Left ventricle myocardium inferior (tissue), 1 donor: ENCODE data around the gene ALDH1L1. TPM values are rescaled to one million over a fixed set of nuclear protein-coding genes. Genes with fewer than 3 reads are reported as not detected.

Experiments
- DNase-seq: peaks from one replicate; pipeline ENCODE4 v3.0.0-alpha.2; 2020
- H3K27ac ChIP-seq: fragments of 200-600 bp; replicated peaks from 2 replicates; pipeline ENCODE4 v1.8.0; 2021
- H3K27me3 ChIP-seq: fragments of 200-600 bp; 2 replicates; pipeline ENCODE4 v1.8.0; 2021; ENCODE audit warnings: low read depth
- H3K36me3 ChIP-seq: fragments of 200-600 bp; 2 replicates; pipeline ENCODE4 v1.8.0; 2021
- H3K4me1 ChIP-seq: fragments of 200-600 bp; 2 replicates; pipeline ENCODE4 v1.8.0; 2021
- H3K4me3 ChIP-seq: fragments of 200-600 bp; 2 replicates; pipeline ENCODE4 v1.8.0; 2021; ENCODE audit warnings: mild to moderate bottlenecking, moderate library complexity
- H3K9me3 ChIP-seq: fragments of 200-600 bp; replicated peaks from 2 replicates; pipeline ENCODE4 v1.8.0; 2021
- intact Hi-C: fragments of 100-400 bp; cut with micrococcal nuclease; formaldehyde crosslinking; loops from one replicate; pipeline ENCODE4 v1.11.0; 2022
- total RNA-seq: library from RNA; stranded (reverse); fragmentation: NEBNext Ultra II Directional; extraction: Animal tissue kit (Norgen Biotek cat#: 25700); gene quantifications from one replicate; pipeline ENCODE4 v1.2.1, GENCODE V29; 2021
- TF ChIP-seq, protein P1 (sequence below): fragments of 200-600 bp; IDR thresholded peaks from 2 replicates; pipeline ENCODE4 v1.8.0; 2021; ENCODE audit warnings: antibody characterized with exemption, mild to moderate bottlenecking, borderline replicate concordance
- donor health status: DM: no; HTN: yes; CAD: no; lungs with severe emphysema.

Gene ALDH1L1
- total RNA-seq, 1 donor from 2014 or later = 24.3 TPM

DNA sequence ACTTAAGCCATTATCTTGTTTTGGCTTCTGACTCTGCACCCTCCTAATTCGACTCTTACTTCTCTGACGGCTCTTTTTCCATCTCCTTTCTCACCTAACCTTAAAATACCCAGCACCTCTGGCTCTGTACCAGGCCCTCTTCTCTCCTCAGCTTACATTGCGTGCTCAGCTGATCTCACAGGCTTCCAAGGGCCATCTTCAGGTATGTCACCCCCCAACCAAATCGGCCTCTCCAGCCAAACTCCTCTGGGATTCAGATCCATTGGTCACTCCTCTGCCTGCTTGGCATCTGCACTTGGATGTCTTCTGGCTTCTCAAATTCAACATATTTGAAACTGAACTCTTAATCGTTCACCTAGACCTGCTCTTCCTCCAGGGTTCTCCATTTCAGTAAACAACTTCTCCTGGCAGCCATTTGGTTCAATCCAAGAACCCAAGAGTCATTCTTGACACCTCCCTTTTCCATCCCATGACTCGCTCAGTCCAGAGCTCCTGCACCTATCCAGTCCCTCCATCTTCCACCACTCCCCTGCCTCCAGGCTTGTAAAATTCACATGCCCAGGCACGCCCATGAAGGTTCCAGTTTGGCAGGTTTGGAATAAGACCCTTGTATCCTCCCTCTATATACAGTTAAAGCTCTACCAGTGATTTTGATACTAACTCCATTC is 61.2 kb downstream of the ALDH1L1 start:
- intact Hi-C loops = no loop called here
- Histone ChIP-seq H3K4me3 (no peak overlapping the region), H3K9me3 (no peaks in the 10 kb centered on the region), H3K27ac (no peak overlapping the region), H3K4me1 (no peaks in the 10 kb centered on the region), H3K27me3 (no peaks in the 10 kb centered on the region), H3K36me3 (no peaks in the 10 kb centered on the region)
- TF ChIP-seq, protein P1, sequence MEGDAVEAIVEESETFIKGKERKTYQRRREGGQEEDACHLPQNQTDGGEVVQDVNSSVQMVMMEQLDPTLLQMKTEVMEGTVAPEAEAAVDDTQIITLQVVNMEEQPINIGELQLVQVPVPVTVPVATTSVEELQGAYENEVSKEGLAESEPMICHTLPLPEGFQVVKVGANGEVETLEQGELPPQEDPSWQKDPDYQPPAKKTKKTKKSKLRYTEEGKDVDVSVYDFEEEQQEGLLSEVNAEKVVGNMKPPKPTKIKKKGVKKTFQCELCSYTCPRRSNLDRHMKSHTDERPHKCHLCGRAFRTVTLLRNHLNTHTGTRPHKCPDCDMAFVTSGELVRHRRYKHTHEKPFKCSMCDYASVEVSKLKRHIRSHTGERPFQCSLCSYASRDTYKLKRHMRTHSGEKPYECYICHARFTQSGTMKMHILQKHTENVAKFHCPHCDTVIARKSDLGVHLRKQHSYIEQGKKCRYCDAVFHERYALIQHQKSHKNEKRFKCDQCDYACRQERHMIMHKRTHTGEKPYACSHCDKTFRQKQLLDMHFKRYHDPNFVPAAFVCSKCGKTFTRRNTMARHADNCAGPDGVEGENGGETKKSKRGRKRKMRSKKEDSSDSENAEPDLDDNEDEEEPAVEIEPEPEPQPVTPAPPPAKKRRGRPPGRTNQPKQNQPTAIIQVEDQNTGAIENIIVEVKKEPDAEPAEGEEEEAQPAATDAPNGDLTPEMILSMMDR = no peak
- DNase-seq = no peak

DNA sequence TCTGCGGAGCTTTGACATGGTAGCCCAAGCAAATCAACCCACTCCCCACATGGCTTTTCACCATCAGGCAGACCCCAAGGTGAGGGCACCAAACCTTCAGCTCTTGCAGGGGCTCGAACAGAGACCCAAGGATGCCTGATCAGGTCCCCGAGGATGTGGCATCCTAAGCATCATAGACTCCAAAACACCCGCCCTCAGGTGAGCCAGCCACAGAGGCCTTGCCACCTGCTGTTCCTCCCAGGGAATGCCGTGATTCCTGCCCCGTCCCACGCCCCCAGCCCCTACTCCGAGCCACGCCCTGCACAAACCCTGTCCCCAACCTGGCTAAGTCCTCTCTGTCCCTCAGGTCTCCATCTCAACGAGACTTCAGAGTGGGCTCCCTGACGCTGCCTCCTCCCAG is 61.8 kb downstream of the ALDH1L1 start:
- no peaks in the 10 kb centered on the region for H3K27me3 ChIP-seq
- peak; percentile 5 for DNase-seq
- TF ChIP-seq, protein P1 = no peak
- intact Hi-C loops = no loop called here
- H3K27ac ChIP-seq = no peak overlapping the region
- H3K4me3 ChIP-seq = no peak overlapping the region
- no peaks in the 10 kb centered on the region for H3K9me3 ChIP-seq
- no peaks in the 10 kb centered on the region for H3K4me1 ChIP-seq
- no peaks in the 10 kb centered on the region for H3K36me3 ChIP-seq

DNA sequence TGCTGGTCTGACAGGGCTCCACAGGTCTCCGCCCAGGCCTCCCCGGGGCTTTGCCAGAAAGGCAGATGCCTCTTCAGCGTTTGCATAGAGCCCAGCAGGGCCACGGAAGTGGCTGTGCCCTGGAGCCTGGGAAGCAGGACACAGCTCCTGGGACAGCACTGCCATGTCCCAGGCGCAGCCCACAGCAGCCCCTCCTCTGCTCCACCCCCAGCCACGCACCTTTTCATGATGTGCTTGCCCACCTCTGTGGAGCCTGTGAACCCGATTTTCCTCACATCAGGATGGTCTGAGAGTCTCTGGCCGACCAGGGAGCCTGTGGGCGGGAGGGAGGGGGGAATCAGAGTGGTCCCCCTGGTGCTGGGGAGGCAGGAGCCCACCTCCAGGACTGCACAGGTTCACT is 62.6 kb downstream of the ALDH1L1 start:
- Histone ChIP-seq H3K9me3 (no peaks in the 10 kb centered on the region), H3K27me3 (no peaks in the 10 kb centered on the region), H3K4me3 (no peak overlapping the region), H3K36me3 (no peaks in the 10 kb centered on the region), H3K27ac (no peak overlapping the region), H3K4me1 (no peaks in the 10 kb centered on the region)
- TF ChIP-seq, protein P1 = no peak
- intact Hi-C loops = no loop called here
- DNase-seq = peak; percentile 12

DNA sequence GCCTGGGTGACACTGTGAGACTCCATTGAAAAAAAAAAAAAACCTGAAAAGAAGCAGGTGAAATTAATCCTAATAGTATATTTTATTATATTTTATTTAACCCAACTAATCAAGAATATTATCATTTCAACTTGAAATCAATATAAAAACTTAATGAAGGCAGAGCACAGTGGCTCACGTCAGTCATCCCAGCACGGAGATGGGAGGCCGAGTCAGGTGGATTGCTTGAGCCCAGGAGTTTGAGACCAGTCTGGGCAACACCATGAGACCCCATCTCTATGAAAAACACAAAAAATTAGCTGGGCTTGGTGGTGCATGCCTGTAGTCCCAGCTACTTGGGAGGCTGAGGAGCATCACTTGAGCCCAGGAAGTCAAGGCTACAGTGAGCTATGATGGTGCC is 63.2 kb downstream of the ALDH1L1 start:
- no peaks in the 10 kb centered on the region for H3K9me3 ChIP-seq
- H3K4me1 ChIP-seq = no peaks in the 10 kb centered on the region
- TF ChIP-seq, protein P1 = no peak
- H3K27me3 ChIP-seq = no peaks in the 10 kb centered on the region
- H3K27ac ChIP-seq = no peak overlapping the region
- no peak overlapping the region for H3K4me3 ChIP-seq
- DNase-seq = no peak
- no peaks in the 10 kb centered on the region for H3K36me3 ChIP-seq
- intact Hi-C loops = no loop called here

DNA sequence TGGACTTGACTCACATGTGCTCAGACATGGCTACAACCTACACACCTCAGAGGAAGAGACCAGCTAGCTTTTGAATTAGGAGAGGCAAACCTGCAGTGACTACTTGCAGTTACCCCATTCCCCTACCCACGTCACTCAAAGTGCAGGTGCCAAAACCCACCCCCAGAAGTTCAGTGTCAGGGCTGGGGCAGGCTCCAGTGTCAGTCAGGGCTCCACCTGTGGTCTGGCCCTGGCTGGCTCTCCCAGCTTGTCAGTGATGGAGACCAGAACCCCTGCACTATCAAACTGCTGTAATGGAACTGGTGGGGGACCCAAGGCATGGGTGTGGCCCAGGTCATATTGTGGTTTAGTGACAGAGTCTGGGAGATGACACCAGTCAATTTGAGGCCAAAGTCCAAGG is 63.9 kb downstream of the ALDH1L1 start:
- Histone ChIP-seq H3K4me3 (no peak overlapping the region), H3K27me3 (no peaks in the 10 kb centered on the region), H3K9me3 (no peaks in the 10 kb centered on the region), H3K4me1 (no peaks in the 10 kb centered on the region), H3K27ac (no peak overlapping the region), H3K36me3 (no peaks in the 10 kb centered on the region)
- DNase-seq = no peak
- TF ChIP-seq, protein P1 = no peak
- intact Hi-C loops = no loop called here
